GM13977 (cell line): ENCODE measurements around the gene ARL4D.
"Not testable (repeated sequence)": the region's sequence is repeated elsewhere in the genome, so short reads cannot be mapped to it uniquely, and the experiment has no call there.

ENCODE experiments used
- DNase-seq: peaks from one replicate; pipeline ENCODE4 v3.0.0; 2012; ENCODE audit warnings: low spot score
- CTCF ChIP-seq: IDR thresholded peaks from 2 replicates; pipeline ENCODE4 v1.5.1; 2012; ENCODE audit warnings: mild to moderate bottlenecking, control low read depth; ENCODE audit not compliant: insufficient read depth; ENCODE audit errors: extremely low read depth, missing control alignments
- in situ Hi-C: fragments of 300-500 bp; cut with MboI; formaldehyde crosslinking; loops from one replicate; pipeline ENCODE4 v1.12.0; 2022; ENCODE audit warnings: low sequenced_read_pairs, low pct_unique_long_range_greater_than_20kb, mixed read lengths, inconsistent platforms; ENCODE audit not compliant: unreplicated experiment

Gene ARL4D

DNA sequence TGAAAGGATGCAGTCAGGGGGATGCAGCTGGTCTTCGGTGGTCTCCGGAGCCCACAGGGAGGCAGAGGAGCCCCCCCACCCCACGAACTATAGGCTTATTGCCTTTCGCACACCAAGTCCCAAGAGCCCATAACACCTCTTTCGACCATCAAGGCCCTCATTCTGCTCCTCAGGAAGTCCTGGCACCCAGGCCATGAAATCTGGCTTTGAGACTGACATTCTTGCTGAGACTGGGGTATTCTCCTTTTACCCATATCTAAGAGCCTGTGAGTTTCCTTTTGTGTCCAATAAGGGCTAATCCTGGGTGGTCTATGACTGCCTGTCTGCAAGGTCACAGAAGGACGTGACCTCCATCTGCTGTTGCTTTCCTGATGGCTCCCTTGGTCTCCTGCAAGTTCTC, 6.4 kb upstream of the ARL4D start:
- no peak for DNase-seq
- TF ChIP-seq CTCF: no peak
- in situ Hi-C loops: no loop called here

- in situ Hi-C loops: no loop called here
- peak; percentile 68 for TF ChIP-seq CTCF
- DNase-seq: peak; percentile 86
These were observed 4.8 kb upstream of the ARL4D start for GRCh38 chr17:43393944-43394482.

DNA sequence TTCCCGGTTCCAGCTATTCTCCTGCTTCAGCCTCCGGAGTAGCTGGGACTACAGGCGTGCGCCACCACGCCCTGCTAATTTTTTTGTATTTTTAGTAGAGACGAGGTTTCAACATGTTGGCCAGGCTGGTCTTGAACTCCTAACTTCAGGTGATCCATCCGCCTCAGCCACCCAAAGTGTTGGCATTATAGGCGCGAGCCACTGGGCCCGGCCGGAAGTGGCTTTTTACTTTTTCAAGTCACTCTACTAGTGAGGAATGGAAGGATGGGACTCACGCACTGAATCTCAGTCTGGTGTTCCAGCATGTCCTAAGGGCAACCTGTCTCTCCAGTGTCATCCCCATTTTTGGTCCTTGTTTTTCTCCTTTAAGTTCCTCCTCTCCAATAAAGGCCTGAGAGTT, 4.1 kb upstream of the ARL4D start:
- DNase-seq, in situ Hi-C loops: not testable (repeated sequence)

GRCh38 chr17:43395165-43395564, 3.6 kb upstream of the ARL4D start:
- in situ Hi-C loops: no loop called here
- TF ChIP-seq CTCF: no peak
- DNase-seq: no peak

- TF ChIP-seq CTCF: no peak
- no peak for DNase-seq
- in situ Hi-C loops: no loop called here
These were observed 2.2 kb upstream of the ARL4D start for GRCh38 chr17:43396491-43397060.

- DNase-seq: no peak
- in situ Hi-C loops: loop anchor here (5.0 kb wide), 1 partner anchor 77 kb away; no protein-coding TSS in a partner anchor
These were observed 1.1 kb downstream of the ARL4D start for GRCh38 chr17:43399839-43400328.

More at GRCh38 chr17:43399839-43400328, 1.1 kb downstream of the ARL4D start:
- no peak for TF ChIP-seq CTCF
